HG02938 (cell line): ENCODE measurements around the gene NID1.

ENCODE experiments used
- ATAC-seq: cut with Tn5 transposase; IDR thresholded peaks from one replicate; pipeline ENCODE4 v1.9.1; 2021; ENCODE audit warnings: mild to moderate bottlenecking, moderate library complexity; ENCODE audit not compliant: unreplicated experiment

NID1 gene

GRCh38 chr1:236064674-236065508 lies at the start of gene NID1:
Gene NID1 (minus strand): TSS chr1:236065090. CDS start chr1:236065079, 11 bp downstream.
- no peak for ATAC-seq

GRCh38 chr1:236114076-236114747 lies 49.3 kb upstream of the NID1 start:
- no peak for ATAC-seq

- ATAC-seq = no peak
Observed at GRCh38 chr1:236113324-236114032, 48.6 kb upstream of the NID1 start.

GRCh38 chr1:236112332-236112627 lies 47.4 kb upstream of the NID1 start:
- ATAC-seq = no peak

GRCh38 chr1:236111527-236112331 lies 46.8 kb upstream of the NID1 start:
- ATAC-seq = no peak

GRCh38 chr1:236110137-236110536 lies 45.2 kb upstream of the NID1 start:
- ATAC-seq = no peak

GRCh38 chr1:236108027-236108648 lies 43.2 kb upstream of the NID1 start:
- no peak for ATAC-seq

GRCh38 chr1:236107121-236107907 lies 42.4 kb upstream of the NID1 start:
- no peak for ATAC-seq

GRCh38 chr1:236103646-236104218 lies 38.8 kb upstream of the NID1 start:
- ATAC-seq = peak; percentile 65

GRCh38 chr1:236103059-236103458 lies 38.2 kb upstream of the NID1 start:
- no peak for ATAC-seq

GRCh38 chr1:236102611-236103010 lies 37.7 kb upstream of the NID1 start:
- ATAC-seq = no peak

GRCh38 chr1:236101233-236102200 lies 36.6 kb upstream of the NID1 start:
- ATAC-seq = no peak

GRCh38 chr1:236100799-236101198 lies 35.9 kb upstream of the NID1 start:
- ATAC-seq = no peak

GRCh38 chr1:236099355-236099974 lies 34.6 kb upstream of the NID1 start:
- no peak for ATAC-seq

GRCh38 chr1:236098267-236098666 lies 33.4 kb upstream of the NID1 start:
- no peak for ATAC-seq

- ATAC-seq = peak; percentile 86
Observed at GRCh38 chr1:236096660-236097482, 32.0 kb upstream of the NID1 start.
